Testis (tissue), 5 donors: ENCODE measurements around the gene WDR45B. TPM values are rescaled to one million over a fixed set of nuclear protein-coding genes. Genes with fewer than 3 reads are reported as not detected.

Experiments used
- DNase-seq: peaks from one replicate; pipeline ENCODE4 v3.0.0-alpha.2; 2019
- H3K27ac ChIP-seq, 2 donors: fragments of 200-600 bp; sonication (generic); one replicate each; pipeline ENCODE4 v1.5.1; 2019
- H3K27me3 ChIP-seq: fragments of 200-600 bp; sonication (generic); one replicate; pipeline ENCODE4 v1.5.1; 2019
- H3K36me3 ChIP-seq: fragments of 200-600 bp; sonication (generic); one replicate; pipeline ENCODE4 v1.5.1; 2017; ENCODE audit warnings: low read depth; ENCODE audit errors: missing control alignments
- H3K4me1 ChIP-seq: fragments of 200-600 bp; sonication (generic); one replicate; pipeline ENCODE4 v1.5.1; 2019
- H3K4me3 ChIP-seq, 2 donors: fragments of 200-600 bp; sonication (generic); one replicate each; pipeline ENCODE4 v1.5.1; 2017 to 2019
- H3K9me3 ChIP-seq: fragments of 200-600 bp; sonication (generic); one replicate; pipeline ENCODE4 v1.5.1; 2017
- CTCF ChIP-seq, 3 experiments: fragments of 450-650 bp in 2 of 3; fragments of 200-600 bp in 1 of 3; sonication (generic) in 1 of 3; IDR thresholded peaks; one replicate each; pipeline ENCODE4 v1.5.1; 2016 to 2019; ENCODE audit warnings: antibody characterized with exemption in 3 of 3, mild to moderate bottlenecking in 2 of 3, moderate library complexity in 1 of 3
- POLR2A ChIP-seq: fragments of 450-650 bp; IDR thresholded peaks from one replicate; pipeline ENCODE4 v1.6.1; 2017; ENCODE audit warnings: antibody characterized with exemption, mild to moderate bottlenecking, moderate library complexity
- WGBS, 2 donors: methylation state at CpG; one replicate each; pipeline ENCODE4 v1.1.5; 2018; 5-methylcytosine and 5-hydroxymethylcytosine counted together
- intact Hi-C: fragments of 100-400 bp; cut with DNase I; formaldehyde crosslinking; loops from one replicate; pipeline ENCODE4 v1.15.1; 2023; ENCODE audit warnings: low total_unique reads
- long read RNA-seq, 2 donors: transcript quantifications; one replicate each; lab custom pipeline, GENCODE V29; 2026
- polyA plus RNA-seq: library from polyadenylated mRNA; stranded (reverse); fragments of 350-450 nt; fragmentation: Illumina TruSeq; extraction: RNeasy Lipid Tissue Mini Kit (QIAGEN cat#74804); gene quantifications from one replicate; pipeline ENCODE4 v1.2.3, GENCODE V29; 2014; ENCODE audit warnings: low read depth, low replicate concordance; ENCODE audit not compliant: insufficient read depth
- total RNA-seq, 2 donors: library from RNA; depleted of rRNA; stranded (reverse); fragments of >200 nt; gene quantifications; one replicate each; pipeline ENCODE4 v1.2.3, GENCODE V29; 2016

WDR45B gene
- total RNA-seq = 100 to 1,000 TPM; 163 to 165 TPM
- 142 TPM for polyA plus RNA-seq
- long read RNA-seq, donor 1, transcript WDR45B-201 (10 exons, 2,587 nt) = major isoform, 24 of 42 reads
- long read RNA-seq, donor 1, partial matches to known transcripts = 16 of 42 reads
- long read RNA-seq, donor 1, other reads (novel, unspliced or antisense) = 0 of 42 reads
- long read RNA-seq, donor 2, transcript WDR45B-201 (10 exons, 2,587 nt) = major isoform, 18 of 27 reads
- long read RNA-seq, donor 2, partial matches to known transcripts = 9 of 27 reads
- long read RNA-seq, donor 2, other reads (novel, unspliced or antisense) = 0 of 27 reads

DNA sequence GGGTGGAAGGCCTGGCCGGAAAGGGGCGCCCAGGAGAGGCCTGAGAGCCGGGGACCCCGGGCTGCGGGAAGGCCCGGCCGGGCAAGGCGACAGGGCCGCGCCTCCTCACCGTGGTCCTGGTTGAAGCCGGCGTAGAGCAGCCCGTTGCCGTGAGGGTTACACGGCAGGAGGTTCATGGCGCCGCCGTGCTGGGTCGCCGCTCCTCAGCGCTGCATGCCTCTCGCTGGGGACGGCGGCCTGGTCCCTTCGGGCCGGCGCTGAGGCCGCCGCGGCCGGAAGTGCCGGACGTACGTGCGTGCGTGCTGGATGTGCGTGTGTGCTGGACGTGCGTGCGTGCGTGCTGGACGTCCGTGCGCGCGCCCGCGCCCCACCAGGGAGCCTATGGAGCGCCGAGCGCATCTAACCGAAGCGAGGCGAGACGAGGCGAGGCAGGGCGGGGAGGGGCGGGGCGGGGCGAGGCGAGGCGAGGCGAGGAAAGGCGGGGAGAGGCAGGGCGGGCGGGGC lies at the start of gene WDR45B:
Gene WDR45B (minus strand): TSS at position 280 of the 504 bp plus-strand sequence. CDS start 104 bp downstream, at position 176.
- Histone ChIP-seq H3K4me1 (peaks cover 9% of the 10 kb centered on the region), H3K4me3 (peak within 1 kb of the TSS; percentile 99 to 100), H3K36me3 (no peaks in the 10 kb centered on the region), H3K27ac (peak within 1 kb of the TSS; percentile 99), H3K9me3 (no peaks in the 10 kb centered on the region), H3K27me3 (no peaks in the 10 kb centered on the region)
- DNase-seq = peak; percentile 96
- intact Hi-C loops = no loop called here
- peak; percentile 91 for TF ChIP-seq POLR2A
- no peak for TF ChIP-seq CTCF (IDR thresholded peaks at IDR 0.05)
- WGBS, 2 donors = 5% methylated on average over 4 of the region's 67 CpGs; no CpG with 5 or more reads in 1 of the 2 donors

DNA sequence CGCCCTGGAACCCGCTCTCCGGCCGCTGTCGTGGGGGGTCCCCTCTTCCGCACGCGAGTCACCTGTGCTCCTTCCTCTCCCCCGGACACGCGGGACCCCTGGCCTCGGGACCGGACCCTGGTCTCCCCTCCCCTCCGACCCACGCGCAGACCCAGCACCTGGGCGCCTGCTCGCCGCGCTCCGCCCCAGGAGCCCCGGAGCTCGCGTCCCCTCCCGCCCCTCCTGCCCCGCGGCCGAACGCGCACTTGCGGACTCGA lies 49.5 kb upstream of the WDR45B start:
- DNase-seq = no peak
- no peaks in the 10 kb centered on the region for H3K36me3 ChIP-seq
- no peak overlapping the region for H3K27ac ChIP-seq
- H3K9me3 ChIP-seq = no peaks in the 10 kb centered on the region
- H3K27me3 ChIP-seq = no peaks in the 10 kb centered on the region
- H3K4me3 ChIP-seq = peak overlapping the region; percentile 61 to 73
- TF ChIP-seq POLR2A = no peak
- no peak for TF ChIP-seq CTCF (IDR thresholded peaks at IDR 0.05)
- intact Hi-C loops = no loop called here
- 1% methylated on average over 31 of the region's 32 CpGs; no CpG with 5 or more reads in 1 of the 2 donors for WGBS, 2 donors
- peaks cover 4% of the 10 kb centered on the region for H3K4me1 ChIP-seq

GRCh38 chr17:82696916-82697807 lies 48.9 kb upstream of the WDR45B start:
- TF ChIP-seq CTCF (IDR thresholded peaks at IDR 0.05) (no peak), POLR2A (no peak)
- no peak overlapping the region for H3K27ac ChIP-seq
- no peaks in the 10 kb centered on the region for H3K9me3 ChIP-seq
- intact Hi-C loops = no loop called here
- H3K4me1 ChIP-seq = peaks cover 4% of the 10 kb centered on the region
- peak overlapping the region; percentile 61 to 73 for H3K4me3 ChIP-seq
- 18% methylated on average over 40 to 48 of the region's 48 CpGs for WGBS, 2 donors
- no peaks in the 10 kb centered on the region for H3K36me3 ChIP-seq
- DNase-seq = no peak
- no peaks in the 10 kb centered on the region for H3K27me3 ChIP-seq

DNA sequence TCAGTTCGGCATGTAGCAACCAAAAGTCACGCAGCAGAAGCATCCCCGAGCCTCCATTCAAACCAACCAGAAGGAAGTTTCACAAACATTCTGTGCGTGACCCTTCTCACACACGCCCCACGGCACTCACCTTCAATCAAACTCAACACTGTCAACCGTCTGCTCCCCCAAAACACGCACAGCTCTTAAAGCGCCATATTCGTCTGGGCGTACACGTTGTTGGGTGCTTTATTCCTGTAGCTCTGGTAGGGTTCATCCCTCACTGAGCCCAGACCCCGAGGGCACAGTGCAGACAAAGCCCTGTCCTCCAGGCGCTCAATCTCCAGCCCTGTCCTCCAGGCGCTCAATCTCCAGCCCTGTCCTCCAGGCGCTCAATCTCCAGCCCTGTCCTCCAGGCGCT lies 48.0 kb upstream of the WDR45B start:
- peaks cover 4% of the 10 kb centered on the region for H3K4me1 ChIP-seq
- WGBS, 2 donors = 71 to 78% methylated on average over 15 to 16 of the region's 17 CpGs
- no peaks in the 10 kb centered on the region for H3K36me3 ChIP-seq
- intact Hi-C loops = no loop called here
- H3K9me3 ChIP-seq = no peaks in the 10 kb centered on the region
- no peaks in the 10 kb centered on the region for H3K27me3 ChIP-seq
- no peak overlapping the region for H3K4me3 ChIP-seq
- TF ChIP-seq POLR2A = no peak
- no peak for TF ChIP-seq CTCF (IDR thresholded peaks at IDR 0.05)
- DNase-seq = no peak
- no peak overlapping the region for H3K27ac ChIP-seq
